ENCODE results near the gene NCK1.

Gene NCK1

DNA sequence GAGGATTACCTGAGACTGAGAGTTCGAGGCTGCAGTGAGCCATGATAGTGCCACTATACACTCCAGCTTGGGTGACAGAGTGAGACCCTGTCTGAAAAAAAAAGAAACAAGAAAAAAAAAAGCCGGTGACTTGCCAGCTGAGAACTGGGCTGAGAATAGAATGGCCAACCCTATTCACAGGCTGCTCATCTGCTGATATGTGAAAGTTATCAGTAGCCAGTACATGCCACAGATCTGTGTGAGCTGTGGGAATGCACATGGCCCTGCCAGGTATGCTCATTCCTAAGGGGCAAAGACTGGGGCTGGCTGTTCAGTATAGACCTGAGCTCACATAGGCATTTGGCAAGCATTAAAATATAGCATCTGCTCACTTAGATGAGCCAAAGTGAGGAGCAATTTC is 126.6 kb downstream of the NCK1 start:
- DNase-seq (ENCODE audit: low spot score), result no peak

DNA sequence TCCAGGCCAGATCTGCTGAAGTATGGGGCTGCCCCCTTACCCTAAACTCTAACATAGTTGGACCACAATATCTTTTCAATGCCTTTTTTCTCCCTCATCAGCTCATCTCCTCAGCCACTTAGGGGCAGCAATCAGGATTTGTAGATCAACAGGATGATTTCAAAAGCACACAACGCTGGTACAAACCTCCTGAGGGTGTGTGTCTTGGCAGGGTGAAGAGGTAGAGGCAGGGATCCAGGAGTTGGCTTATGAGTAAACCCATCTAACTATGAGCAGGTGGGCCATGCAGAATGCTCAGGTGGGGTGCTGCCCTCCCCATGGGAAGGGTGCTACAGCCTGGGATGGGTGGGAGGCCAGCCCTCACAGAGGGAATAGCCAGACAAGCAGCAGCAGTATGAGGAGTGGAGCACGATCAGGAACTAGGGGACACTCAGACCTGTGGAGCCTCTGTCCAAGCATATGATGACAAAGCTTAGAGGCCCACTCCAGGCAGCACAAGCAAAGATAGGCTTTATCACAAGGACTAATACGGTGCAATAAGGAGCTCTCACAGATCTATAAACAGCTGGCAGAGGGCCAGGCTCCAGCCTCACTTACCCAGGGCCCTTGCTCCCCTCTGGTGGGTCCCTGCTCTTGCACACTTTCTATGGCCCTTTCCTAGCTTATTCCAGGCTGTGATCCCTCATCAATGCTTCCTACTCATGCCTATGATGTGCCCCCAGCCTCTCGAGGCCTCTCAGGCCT is 127.9 kb downstream of the NCK1 start:
- no peak for DNase-seq (ENCODE audit: low spot score)

DNA sequence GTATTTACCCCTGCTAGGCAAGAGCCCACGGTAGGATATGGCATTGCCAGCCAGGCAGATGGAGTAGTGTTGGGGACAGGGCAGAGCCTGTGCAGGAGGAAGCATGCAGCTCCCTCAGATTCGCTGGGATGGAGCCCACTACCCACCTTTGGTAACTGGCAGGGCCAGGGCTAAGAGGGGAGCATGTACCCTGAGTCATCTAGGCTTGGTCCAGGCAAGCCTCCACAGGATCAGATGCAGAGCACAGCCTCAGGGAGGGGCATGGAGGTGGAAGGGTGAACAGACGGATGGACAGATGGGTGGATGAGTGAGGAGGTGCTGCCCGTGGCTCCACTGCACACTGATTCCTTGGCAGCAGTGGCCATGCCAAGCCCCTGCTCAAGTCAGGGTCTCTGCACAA is 128.8 kb downstream of the NCK1 start:
- no peak for DNase-seq (ENCODE audit: low spot score)

DNA sequence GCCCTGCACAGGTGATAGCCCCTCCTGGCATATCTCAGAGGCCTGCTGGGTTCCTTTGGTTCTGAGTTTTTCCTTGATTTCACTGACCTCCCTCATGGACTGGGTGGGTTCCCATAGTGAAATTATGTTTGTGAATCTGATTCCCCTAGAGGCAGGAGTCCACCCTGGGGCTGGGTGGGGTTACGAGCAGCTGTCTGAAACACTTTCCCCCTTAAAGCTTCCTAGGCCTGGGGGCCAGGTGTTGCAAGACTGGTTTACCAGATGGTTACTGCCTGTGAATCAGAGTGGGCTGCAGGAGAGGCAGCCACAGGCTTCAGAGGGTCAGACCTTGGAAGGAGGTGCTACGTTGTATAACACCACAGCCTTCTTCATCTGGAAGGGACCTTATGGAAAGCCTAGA is 130.1 kb downstream of the NCK1 start:
- no peak for DNase-seq (ENCODE audit: low spot score)

DNA sequence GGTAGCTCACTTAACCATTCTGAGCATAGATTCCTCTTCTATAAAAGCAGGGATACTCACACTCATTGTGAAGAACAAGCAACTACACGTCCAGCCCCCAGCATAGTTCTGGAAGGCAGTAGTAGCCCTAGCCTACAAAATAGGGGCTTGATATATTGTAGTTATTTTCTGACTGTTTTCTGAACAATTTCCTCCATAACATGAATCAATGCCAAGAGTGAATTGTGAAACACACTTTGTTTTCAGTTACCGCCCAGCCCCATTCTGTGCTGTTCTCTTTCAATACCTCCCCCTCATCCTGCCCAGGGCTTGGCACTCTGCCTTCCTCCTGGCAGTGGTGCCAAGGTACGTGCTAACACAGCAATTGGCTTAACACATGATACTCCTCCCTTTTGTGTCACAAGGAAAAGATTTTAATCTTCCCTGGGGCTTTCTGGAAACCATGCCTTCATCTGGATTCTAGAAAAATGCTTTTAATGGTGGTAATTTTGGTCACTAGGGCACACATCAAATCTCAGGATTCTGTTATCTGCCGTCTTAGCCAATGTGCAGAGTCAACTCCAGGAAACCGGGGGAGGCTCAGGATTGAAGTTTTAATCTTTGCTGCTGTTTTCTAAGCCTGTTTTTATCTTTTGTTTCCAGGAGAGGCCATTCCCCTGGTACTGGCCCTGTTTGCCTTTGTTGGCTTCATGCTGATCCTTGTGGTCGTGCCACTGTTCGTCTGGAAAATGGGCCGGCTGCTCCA is 132.9 kb downstream of the NCK1 start:
- DNase-seq (ENCODE audit: low spot score), result peak; percentile 60

DNA sequence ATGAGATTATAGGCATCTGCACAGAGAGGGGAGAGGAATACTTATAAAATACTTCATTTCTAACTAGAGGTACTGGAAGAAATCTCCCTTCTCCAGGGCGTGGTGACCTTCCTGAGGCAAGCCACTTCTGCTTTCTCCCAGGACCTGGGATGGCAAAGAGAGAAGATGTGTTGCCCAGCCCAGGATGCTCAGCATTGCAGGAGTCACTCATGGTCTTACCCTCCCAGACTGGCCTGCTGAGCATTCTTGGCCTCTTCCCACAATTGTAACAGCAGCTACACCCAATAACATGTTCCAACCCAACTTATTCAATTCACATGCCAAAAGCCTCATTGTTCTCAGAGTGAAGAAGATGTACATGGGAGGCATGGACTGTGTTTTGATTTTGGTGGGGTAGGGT is 133.6 kb downstream of the NCK1 start:
- DNase-seq (ENCODE audit: low spot score), result no peak
